Limb (tissue), 2 donors: ENCODE measurements around the gene C17orf78.
"Not testable (repeated sequence)": the region's sequence is repeated elsewhere in the genome, so short reads cannot be mapped to it uniquely, and the experiment has no call there.

Experiments
- DNase-seq, 2 donors: peaks; one replicate each; pipeline ENCODE4 v3.0.0-alpha.2; 2016; ENCODE audit errors: extremely low spot score in 2 of 2

C17orf78 gene

DNA sequence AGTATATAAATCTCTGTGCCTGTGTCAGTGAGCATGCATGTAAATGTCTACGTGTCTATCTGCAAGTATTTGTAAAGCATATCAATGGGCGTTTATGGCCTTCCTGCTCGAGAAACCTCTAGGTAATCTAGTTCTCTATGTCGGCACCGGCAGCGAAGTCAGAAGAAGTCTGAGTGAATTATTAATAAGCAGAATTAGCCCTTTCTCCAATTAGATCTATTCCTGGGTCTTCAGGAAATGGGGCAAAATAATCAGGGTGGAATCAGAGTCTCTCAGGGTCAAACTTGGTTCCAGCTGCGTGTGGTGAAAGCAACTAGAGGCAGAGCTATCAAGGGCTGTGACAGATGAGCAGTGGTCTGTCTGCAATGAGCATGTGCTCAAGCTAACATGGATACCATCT lies at the start of gene C17orf78:
C17orf78 (plus strand) TSS at position 280 of the 400 bp plus-strand sequence; CDS start at position 388, 108 bp downstream.
- no peak for DNase-seq

DNA sequence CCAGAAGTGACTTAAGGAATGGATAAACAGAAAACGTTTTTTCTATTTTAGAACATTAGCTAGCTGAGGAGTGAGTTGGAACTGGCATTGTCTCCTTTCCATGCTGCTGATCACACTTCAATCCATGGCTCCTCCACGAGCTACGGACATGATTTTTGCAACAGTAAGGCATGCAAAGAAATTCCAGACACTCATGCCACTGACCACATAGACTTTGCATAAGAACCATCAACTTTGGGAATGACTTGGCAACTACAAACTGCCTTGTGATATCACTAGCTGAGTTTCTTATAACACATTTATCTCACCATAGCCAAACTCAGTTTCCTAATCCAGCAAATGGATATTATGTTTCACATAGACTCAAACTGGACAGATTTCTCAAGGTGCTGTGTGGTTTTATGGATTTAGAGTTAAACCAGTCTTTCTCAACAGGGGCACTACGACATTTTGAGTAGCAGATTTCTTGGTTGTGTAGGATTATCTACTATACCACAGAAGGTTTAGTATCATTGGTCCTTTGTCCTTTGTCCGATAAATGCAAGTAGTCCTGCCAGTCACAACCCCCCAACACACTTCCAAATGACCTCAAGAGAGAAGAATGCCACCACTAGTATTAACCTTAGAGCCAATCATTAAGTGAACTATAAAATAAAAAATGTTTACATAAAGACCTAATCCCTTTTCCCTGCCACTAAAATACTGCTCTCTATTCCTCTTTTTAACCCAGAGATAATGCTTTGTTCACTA lies 48.3 kb upstream of the C17orf78 start:
- DNase-seq = no peak

DNA sequence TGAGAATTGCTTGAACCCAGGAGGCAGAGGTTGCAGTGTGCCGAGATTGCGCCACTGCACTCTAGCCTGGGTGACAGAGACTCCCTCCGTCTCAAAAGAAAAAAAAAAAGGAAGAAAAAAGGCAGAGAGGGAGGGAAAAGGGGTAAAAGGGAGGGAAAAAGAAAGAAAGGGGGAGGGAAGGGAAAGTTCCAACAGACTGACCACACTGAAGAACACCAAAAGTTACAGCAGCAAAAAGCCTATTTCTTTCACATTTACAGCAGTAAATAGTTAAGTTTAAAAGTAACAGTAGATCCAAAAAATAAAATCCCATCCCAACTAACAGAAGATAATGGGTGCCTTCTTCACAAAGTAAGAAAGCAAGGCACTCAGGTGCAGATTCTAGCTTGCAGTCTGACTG lies 36.9 kb upstream of the C17orf78 start:
- DNase-seq = no peak

DNA sequence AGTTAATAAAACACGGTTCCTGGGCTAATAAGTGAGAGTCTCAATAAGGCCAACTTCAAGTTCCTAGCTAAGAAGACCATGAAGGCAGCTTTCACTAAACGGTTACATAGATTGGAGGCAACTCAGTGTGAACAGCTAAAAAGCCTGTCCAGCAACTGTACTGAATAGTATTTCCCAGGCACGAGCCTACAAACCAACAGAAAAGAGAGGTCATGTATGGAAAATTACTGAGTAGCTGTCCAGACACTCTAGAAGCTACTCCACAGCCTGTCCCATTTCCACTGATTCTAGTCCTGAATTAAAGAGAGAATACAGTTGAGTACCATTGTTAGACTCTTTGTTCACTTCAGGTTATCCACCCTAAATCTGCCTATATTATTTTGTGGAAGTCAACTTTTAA lies 36.5 kb upstream of the C17orf78 start:
- DNase-seq = no peak

DNA sequence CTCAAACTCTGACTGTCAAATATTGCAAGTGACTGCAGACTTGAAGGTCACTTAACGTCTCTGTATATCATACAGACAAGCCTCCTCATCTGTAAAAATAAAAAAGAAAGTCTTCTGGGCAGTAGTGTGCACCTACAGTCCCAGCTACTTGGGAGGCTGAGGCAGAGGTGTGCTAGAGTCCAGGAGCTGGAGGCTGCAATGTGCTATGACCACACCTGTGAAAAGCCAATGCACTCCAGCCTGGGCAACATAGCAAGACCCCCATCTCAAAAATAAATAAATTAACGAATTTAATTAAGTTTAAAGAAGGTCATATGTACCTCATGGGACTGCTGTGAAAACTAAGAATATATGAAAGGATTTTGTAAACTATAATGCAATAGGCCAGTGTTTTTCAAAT lies 35.0 kb upstream of the C17orf78 start:
- DNase-seq = no peak

DNA sequence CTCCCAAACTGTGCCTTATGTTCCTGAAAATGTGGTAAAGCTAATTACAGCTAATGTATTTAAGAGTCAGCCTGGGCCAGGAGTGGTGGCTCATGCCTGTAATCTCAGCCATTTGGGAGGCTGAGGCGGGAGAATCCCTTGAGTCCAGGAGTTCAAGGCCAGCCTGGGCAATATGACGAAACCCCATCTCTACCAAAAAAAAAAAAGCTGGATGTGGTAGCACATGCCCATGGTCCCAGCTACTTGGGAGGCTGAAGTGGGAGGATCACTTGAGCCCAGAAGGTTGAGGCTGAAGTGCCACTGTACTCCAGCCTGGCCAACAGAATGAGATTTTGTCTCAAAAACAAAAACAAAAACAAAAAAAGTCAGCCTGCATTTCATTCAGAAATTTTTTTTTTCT lies 33.2 kb upstream of the C17orf78 start:
- DNase-seq = no peak

DNA sequence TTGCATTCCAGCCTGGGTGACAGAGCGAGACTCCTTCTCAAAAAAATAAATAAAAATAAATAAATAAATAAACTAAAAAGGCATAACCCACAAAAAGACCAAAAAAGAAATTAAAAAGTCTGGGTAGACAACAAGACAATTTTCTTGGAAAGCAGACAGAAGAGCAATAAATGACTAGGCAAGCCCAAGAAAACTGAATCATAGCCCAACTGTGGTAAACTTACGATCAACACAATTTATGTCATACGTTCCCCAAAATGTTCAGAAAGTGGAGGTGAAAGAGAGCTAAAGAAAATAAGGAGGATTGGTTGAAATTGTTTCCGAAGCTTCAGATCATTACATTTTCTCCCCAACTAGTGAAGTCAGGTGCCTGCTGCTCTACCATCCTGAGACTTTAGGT lies 31.3 kb upstream of the C17orf78 start:
- no peak for DNase-seq

DNA sequence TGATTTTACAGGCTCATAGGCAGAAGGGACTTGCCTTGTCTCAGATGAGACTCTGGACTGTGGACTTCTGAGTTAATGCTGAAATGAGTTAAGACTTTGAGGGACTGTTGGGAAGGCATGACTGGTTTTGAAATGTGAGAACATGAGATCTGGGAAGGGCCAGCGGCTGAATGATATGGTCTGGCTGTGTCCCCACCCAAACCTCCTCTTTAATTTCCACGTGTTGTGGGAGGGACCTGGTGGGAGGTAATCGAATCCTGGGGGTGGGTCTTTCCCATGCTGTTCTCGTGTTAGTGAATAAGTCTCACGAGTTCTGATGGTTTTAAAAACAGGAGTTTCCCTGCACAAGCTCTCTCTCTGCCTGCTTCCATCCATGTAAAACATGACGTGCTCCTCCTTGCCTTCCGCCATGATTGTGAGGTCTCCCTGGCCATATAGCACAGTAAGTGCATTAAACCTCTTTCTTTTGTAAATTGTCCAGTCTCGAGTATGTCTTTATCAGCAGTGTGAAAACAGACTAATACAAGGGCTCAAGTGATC lies 28.9 kb upstream of the C17orf78 start:
- DNase-seq = not testable (repeated sequence)

DNA sequence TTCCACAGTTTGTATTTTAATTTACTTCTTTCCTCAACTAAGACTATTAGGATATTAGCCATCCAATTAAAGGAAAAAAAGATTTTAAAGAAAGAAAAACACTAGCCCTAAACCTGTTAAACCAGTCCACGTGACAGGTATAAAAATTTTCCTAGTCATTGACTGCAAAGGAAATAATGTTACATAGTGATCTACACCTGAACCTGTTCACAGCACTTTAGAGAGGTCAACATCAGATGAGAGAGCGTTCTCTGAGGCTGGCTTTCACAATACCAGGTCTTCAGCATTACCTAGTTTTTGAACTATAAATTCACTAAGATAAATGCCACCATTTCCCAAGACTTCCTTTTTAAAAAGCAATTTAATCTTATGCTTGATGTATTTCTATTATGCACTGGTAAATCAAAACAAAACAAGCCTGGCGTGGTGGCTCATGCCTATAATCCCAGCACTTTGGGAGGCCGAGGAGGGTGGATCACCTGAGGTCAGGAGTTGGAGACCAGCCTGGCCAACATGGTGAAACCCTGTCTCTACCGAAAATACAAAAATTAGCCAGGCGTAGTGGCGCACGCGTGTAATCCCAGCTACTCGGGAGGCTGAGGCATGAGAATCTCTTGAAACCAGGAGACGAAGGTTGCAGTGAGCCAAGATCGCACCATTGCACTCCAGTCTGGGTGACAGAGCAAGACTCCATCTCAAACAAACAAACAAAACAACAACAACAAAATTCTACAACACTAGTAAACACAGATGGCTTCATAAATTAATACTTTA lies 18.8 kb upstream of the C17orf78 start:
- DNase-seq = not testable (repeated sequence)

DNA sequence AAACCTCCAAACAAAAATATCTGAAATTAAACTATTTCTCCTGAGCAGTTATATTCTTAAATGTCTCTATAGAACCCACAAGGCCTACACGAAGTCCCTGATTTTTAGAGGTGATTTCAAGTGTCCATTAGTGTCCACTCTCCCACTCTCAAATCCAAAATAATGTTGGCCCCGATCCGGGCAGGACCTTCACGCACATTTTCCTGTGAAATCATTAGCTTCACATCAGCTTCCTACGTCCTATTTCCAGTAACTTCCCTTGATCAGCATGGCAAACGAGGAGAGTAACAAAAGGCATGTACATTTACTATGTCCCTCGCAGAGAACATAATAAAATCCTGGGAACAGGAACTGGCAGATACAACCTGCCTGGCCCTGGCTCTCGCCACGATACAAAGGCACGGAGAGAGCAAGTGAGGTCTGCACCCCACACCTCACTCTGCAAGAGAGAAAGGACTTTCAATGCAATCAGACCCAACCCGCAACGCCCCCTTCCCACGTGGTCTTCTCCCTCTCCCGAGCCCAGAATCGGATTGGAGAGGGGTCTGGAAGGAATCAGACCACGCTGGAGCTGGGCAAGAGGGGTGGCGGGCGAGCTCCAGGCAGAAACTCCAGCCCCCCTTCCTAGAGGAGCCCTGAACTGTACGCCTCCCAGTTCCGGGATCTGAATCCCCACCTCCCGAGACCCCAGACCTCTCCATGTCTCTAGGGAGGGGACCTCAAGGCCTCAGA lies 17.5 kb upstream of the C17orf78 start:
- peak; percentile 55 to 82 for DNase-seq

DNA sequence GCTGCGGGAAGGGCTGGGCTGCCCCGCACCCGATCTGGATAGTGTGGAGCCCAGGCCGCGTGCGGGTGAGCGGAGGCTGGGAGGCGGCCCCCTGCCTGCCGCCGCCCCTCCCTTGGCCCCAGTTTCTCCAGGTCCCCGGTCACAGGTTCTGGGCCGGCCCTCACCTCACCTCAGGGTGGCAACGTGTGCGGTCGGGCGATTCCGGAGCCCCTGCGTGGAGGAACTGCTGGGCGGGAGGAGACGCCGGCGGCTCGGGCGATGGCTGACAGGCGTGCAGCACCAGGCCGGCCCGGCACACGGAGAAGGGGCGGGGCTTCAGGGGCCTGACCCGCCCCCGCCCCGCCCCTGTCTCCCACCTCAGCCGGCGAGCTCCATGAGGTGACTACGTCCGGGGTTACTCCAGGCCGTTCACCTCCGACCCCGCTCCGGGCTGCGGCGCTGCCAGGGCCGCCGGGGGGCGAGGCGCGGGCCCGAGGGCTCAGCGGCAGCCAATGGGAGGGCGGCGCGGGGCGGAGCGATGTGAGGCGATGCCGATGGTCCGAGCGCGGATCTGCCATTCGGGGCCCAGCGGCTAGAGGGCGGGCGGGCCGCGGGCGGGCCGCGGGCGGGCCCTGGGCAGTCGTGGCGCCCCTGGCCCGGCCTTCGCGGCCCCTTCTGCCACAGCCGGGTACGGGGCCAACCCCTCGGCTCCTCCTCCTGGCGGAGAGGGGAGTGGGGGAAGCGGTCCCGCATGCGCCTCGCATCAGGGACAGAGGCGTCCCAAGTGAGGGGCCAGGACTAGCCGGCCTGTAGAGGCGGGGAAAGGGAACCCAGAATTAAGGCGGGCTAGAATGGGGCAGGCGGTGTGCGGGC lies 16.7 kb upstream of the C17orf78 start:
- DNase-seq = peak; percentile 90 to 94

DNA sequence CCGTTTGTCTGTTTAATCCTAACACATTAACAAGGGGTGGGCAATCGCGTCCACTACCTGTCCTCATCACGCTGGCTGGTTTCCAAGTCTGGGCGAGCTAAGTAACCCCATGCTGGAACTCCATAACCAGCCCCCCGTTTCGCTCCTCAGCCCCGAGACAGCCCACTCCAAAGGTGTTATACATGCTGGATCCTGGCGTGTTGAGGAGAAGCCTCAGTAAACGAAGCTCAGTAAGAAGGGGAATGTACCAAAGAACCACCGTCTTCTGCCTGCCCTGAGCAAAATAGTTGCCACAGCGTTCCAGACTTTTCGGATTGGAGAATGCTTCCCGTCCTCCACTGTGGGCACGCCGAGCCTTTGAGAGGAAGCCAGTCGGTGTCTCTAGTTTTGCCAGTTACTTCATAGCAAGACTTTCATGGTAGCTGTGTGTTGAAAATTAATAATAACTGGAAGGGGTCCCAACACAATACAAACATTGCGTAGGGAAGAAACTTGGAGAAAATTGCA lies 16.1 kb upstream of the C17orf78 start:
- DNase-seq = no peak

DNA sequence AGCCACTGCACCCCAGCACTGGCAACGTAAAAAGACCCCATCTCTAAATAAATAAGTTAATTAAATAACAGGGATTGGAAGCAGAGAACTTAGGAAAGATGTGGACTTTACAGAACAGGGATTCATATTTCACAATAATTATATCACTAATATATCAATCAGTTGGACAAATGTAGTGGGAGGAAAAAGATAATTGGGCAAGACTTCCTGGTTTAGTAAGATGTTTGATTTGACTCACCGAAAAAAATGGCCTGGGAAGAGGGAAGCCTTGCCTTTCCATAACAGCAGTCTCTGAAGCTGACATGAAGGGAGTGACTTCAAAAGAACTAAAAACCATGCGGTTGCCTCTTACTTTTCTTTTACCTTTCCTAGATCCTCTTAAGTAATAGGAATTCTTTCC lies 15.2 kb upstream of the C17orf78 start:
- DNase-seq = no peak

DNA sequence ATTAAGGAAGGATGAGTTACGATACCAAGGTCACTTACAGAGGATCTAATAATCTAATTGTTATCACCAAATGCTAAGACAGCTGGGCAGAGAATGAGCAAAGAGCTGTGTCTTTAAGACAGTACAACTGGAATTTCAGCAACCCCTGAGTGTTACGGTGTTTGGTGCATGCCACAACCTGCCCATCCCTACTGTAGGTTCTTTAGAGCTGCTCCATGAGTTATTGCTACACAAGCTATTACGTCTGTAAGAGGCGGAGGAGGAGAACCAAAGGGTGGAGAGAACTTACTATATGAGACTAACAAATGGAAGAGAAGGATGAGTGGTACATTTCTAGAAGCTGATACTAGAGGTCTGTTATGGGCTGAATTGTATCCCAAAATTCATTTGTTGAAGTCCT lies 14.2 kb upstream of the C17orf78 start:
- no peak for DNase-seq

DNA sequence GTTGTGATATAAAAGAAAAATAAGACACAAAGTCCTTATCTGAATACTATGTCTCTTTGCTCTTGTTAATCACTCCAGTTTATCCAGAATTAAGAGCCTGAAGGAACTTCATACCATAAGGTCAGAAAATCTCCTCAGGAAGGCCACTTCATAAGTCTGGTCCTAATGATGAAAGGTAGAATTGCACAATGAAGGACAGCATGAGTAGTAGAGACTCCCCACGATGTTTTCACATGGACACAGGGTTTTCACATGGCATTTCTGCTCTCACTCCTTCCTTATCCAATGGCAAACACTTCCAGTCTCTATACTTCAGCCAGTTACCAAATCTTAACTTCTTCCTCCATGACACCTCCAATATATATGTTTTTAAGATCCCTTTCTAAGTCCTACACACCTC lies 10.2 kb upstream of the C17orf78 start:
- DNase-seq = no peak

DNA sequence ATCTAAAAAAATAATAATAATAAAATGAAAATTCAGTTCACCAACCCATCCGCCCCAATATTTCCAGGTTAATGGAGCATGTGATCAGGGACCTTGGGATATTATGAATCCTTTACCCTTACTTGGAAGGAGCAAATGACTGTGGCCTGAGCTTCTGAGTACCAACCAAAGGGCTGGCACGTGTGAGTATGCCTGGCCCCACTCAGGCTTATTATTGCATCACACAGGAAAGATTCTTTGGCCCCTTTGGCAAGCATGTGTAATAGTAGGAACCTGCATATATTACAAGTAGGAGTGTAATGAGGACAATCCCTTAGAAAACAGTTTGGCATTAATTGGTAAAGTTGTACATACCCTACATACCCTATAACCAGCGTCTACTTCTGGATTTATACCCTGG lies 7.2 kb upstream of the C17orf78 start:
- no peak for DNase-seq

DNA sequence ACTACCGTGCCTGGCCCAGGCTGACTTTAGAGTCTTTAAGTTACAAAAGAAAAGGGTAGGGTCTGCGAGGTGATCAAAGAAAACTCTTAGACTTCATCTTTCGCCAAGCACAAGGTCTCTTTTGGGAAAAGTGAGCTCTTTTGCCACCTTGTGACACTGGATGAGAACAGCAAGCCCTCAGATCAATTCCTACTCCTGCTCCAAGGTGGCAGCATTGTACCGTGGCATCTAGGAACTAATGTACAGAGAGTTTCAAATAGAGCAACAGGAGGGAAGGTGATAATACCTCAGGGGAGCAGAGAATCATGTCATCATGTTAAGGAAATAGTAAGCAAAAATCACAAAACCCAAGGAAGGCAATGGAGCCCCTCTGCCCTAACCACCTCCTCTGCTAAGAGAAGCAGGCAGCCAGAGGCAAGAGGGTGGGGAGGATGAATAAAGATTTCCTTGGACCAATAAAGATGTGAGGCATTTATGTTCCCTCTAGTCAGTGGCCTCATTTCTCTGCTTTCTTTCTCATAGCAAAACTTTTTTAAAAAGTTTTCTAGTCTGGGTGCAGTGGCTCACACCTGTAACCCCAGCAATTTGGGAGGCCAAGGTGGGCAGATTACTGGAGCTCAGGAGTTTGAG lies 2.1 kb upstream of the C17orf78 start:
- DNase-seq = peak; percentile 68 to 82

DNA sequence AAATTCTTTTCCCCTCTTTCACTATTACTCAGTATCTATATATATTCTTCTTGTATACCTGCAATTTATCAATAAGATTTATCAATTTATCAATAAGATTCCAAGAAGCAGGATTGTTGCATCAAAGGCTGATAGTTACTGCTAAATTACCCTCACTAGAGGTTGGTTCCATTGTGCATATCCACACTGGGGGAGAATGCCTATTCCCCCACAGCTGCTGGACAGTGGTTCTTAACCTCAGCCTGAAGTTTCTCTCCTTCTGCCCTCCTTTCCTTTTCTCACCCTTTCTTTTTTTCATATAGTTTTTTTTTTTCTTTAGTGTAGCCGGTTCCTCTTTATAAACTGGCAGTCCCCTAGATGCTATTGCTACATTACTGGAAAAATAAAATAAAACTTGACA lies 6.3 kb downstream of the C17orf78 start:
- DNase-seq = no peak

DNA sequence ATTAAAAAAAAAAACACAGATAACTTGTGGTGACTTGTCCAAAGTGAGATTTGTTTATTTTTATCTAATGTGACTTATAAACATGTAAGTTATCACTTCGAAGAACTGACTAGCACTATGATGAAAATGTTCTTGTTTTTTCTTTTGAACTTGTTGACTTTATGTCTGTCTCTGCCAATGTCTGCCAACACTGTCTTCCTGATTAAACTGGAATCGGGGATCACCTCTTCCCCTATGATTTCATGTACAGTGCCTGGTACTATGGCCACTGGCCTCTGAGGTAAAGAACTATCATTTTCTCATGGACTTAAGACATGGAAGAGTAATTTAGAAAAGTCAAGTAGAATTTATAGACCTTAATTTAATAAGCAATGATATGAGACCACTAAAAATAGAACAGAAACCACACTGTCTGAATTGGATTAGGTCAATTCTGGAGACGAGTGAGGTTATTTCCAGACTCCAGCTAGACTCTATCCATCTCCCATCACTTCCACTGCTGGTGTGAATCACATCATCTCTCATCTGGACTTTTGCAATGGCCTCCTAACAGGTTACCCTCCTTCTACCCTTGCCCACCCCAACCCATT lies 8.9 kb downstream of the C17orf78 start:
- no peak for DNase-seq

DNA sequence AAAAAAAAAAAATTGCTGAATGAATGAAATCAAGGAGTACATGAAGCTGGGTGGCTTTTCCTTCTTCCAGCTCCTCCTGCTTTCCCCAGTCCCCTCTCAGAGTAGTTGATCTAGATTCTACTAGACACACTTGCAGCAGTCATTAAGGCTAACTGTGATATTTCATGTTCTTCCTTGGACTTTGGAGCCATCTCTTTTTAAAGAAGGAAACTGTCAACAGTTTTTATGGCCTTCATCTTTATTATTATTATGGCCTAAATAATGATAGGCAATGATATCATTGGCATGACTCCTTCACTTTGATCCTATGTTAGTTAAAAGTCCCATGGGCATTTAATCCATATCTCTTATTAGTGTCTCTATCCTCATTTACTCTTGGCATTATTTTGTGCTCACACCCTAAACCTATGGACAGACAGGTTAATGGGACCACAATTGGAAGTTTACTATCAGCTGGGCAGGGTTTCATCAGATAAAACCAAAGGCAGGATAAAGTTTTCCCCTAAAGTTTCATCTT lies 9.7 kb downstream of the C17orf78 start:
- no peak for DNase-seq
